BLaER1 treated with 17β-estradiol and CSF1 and Interleukin-3, amounts not matched to agents 10 nM and 100 nM (cell line): ENCODE results near the gene XRCC1.
"Not testable (repeated sequence)": the region's sequence is repeated elsewhere in the genome, so short reads cannot be mapped to it uniquely, and the experiment has no call there.

Experiments
- H3K27ac ChIP-seq, 11 experiments: shearing (Covaris generic); formaldehyde crosslinking; 2 replicates each; pipeline ENCODE4 v1.8.1; 2022
- H3K27me3 ChIP-seq, 11 experiments: shearing (Covaris generic); formaldehyde crosslinking; 2 replicates each; pipeline ENCODE4 v1.8.1; 2022
- H3K36me3 ChIP-seq, 11 experiments: shearing (Covaris generic); formaldehyde crosslinking; 2 replicates each; pipeline ENCODE4 v1.8.1; 2022
- H3K4me1 ChIP-seq, 10 experiments: shearing (Covaris generic); formaldehyde crosslinking; 2 replicates each; pipeline ENCODE4 v1.8.1; 2022
- H3K4me2 ChIP-seq, 11 experiments: shearing (Covaris generic); formaldehyde crosslinking; 2 replicates each; pipeline ENCODE4 v1.8.1; 2022
- H3K4me3 ChIP-seq, 10 experiments: shearing (Covaris generic); formaldehyde crosslinking; 2 replicates each; pipeline ENCODE4 v1.8.1; 2022
- H3K9ac ChIP-seq, 11 experiments: shearing (Covaris generic); formaldehyde crosslinking; 2 replicates each; pipeline ENCODE4 v1.8.1; 2022
- H3K9me3 ChIP-seq, 11 experiments: shearing (Covaris generic); formaldehyde crosslinking; replicated peaks in 1 of 11; 2 replicates each; pipeline ENCODE4 v1.8.1; 2022
- H4K20me1 ChIP-seq, 11 experiments: shearing (Covaris generic); formaldehyde crosslinking; 2 replicates each; pipeline ENCODE4 v1.8.1; 2022
- Cebpa-rat ChIP-seq, 11 experiments: shearing (Covaris generic); IDR thresholded peaks; 2 replicates each; pipeline ENCODE4 v1.8.1; 2022

The XRCC1 gene

DNA sequence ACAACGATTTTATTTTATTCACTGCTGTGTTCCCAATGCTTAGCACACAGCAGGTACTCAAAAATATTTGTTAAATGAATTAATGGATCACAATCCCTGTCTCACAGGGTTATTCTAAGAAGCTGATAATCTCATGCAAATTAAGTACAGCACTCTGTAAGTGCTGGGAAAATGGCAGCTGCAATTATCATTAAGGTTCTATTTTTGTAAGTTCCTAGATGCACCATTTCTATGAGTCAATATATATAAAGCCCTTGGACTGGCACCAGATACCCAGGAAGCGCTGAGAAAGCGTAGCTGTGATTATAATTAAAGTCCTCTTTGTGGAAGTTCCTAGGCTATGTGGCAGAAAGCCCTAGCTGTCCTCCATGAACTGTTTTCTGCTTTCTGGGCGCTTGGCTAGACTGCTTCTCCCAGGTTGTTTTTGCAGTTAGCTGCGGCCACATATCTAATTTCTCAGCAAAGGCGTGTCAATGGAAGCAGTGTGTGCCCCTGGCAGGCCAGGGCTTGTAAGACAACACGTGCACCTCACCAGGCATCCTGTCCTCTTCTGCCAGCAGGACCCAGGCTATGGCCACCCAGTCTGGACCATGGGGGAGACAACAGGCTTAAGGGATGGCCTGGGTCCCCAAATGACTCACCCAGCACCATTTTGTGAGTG lies 31.4 kb upstream of the XRCC1 start:
- peak overlapping the region in 10 of 11 experiments; percentile 54 to 85 (median 76); a peak in 16 of 22 replicates for H3K27ac ChIP-seq
- H3K27me3 ChIP-seq = no peaks in the 10 kb centered on the region
- no peak for TF ChIP-seq Cebpa-rat (IDR thresholded peaks at IDR 0.05)
- H3K36me3 ChIP-seq = peaks cover 18 to 66% (median 52%) of the 10 kb centered on the region in 11 experiments
- peaks cover 0 to 62% (median 26%) of the 10 kb centered on the region in 11 experiments; a peak in 15 of 22 replicates for H4K20me1 ChIP-seq
- peak overlapping the region; percentile 81 to 96 (median 94) for H3K4me2 ChIP-seq
- H3K9me3 ChIP-seq = no peaks in the 10 kb centered on the region
- peak overlapping the region in 2 of 10 experiments; percentile 48 to 52; a peak in 4 of 20 replicates for H3K4me3 ChIP-seq
- peaks cover 24 to 80% (median 67%) of the 10 kb centered on the region in 10 experiments for H3K4me1 ChIP-seq
- H3K9ac ChIP-seq = peak overlapping the region in 10 of 11 experiments; percentile 48 to 84 (median 74); a peak in 13 of 22 replicates

DNA sequence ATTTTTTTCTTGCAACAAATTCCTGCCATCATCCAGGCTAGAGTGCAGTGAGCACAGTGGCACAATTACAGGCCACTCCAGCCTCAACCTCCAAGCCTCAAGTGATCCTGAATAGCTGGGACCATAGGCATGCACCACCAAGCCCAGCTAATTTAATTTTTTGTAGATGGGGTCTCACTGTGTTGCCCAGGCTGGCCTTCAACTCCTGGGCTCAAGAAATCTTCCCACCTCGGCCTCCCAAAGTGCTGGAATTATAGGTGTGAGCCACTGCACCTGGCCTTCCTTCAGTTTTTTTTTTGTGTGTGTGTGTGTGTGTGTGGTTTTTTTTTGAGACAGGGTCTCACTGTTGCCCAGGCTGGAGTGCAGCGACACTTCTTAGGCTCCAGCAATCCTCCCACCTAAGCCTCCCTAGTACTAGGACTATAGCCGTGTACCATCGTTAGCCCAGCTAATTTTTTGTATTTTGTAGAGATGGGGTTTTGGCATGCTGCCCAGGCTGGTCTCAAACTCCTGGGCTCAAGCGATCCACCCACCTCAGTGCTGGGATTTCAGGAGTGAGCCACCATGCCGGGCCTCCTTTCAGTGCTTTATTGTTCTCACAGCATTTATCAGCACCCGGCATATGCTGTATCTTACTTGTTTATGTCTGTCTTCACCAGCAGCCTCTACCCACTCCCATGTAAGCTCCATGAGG lies 30.7 kb upstream of the XRCC1 start:
- H3K27ac ChIP-seq = peak overlapping the region in 1 of 11 experiments; percentile 80; a peak in 1 of 22 replicates
- H4K20me1 ChIP-seq = peaks cover 0 to 55% (median 19%) of the 10 kb centered on the region in 11 experiments; a peak in 15 of 22 replicates
- no peaks in the 10 kb centered on the region for H3K27me3 ChIP-seq
- H3K36me3 ChIP-seq = peaks cover 19 to 66% (median 52%) of the 10 kb centered on the region in 11 experiments; a peak in 21 of 22 replicates
- TF ChIP-seq Cebpa-rat (IDR thresholded peaks at IDR 0.05) = no peak
- H3K4me1 ChIP-seq = peaks cover 24 to 86% (median 74%) of the 10 kb centered on the region in 10 experiments
- H3K4me3 ChIP-seq = no peak overlapping the region
- H3K9me3 ChIP-seq = no peaks in the 10 kb centered on the region
- peak overlapping the region in 1 of 11 experiments; percentile 21; a peak in 2 of 22 replicates for H3K9ac ChIP-seq
- H3K4me2 ChIP-seq = peak overlapping the region in 5 of 11 experiments; percentile 2 to 96 (median 94); a peak in 5 of 22 replicates

DNA sequence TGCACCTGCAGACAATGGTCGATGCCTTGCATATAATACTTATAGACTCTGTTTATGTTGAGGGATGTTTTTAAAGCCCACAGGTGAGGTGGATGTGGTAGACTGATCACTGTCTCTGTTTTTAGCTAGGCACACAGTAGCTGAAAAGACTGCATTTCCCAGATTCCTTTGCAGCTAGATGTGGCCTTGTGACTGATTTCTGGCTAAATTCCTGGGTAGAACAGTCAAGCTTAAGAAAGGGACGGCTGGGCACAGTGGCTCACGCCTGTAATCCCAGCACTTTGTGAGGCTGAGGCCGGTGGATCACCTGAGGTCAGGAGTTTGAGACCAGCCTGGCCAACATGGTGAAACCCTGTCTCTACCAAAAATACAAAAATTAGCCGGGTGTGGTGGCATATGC lies 25.0 kb upstream of the XRCC1 start:
- H3K27ac ChIP-seq, H3K4me2 ChIP-seq, H3K9me3 ChIP-seq, H3K4me3 ChIP-seq, H3K27me3 ChIP-seq: not testable (repeated sequence)
- Histone ChIP-seq H3K36me3 (peaks cover 40 to 66% (median 50%) of the 10 kb centered on the region in 11 experiments), H3K4me1 (peaks cover 24 to 67% (median 64%) of the 10 kb centered on the region in 10 experiments), H4K20me1 (peaks cover 0 to 44% (median 4%) of the 10 kb centered on the region in 11 experiments; a peak in 7 of 22 replicates), H3K9ac (peak overlapping the region in 1 of 11 experiments; percentile 15; a peak in 1 of 22 replicates)

DNA sequence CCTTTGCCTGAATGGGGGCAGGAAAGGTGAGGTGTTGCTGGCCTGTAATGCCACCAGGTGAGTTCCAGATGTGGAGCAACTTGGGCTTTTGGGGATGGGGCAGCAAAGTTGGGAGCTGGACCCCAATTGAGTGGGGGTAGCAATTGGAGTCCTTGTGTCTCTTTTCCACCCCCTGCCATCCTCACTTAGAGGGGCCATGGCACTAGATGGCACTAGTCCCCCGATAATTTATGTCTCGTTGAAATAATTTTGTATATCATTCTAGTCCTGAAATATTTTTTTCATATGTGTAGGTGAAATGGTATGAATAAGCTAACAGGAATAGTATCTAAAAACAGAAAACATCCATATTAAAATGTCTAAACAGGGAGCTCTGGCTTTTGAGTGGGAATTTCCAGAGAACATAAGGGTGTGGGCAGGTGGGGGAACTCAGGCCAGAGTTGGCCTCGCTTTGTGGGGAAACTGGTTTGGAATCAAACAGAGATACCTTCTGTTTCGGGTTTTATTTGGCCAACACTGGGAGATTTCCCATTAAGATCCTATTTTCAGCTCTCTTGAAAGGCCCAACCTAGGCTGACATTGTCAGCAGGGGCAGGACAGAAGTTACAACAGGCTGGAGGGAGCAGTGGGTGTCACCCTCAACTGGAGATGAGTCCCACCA lies 24.4 kb upstream of the XRCC1 start:
- Histone ChIP-seq H3K9me3 (no peaks in the 10 kb centered on the region), H3K9ac (peak overlapping the region in 4 of 11 experiments; percentile 15 to 92 (median 31); a peak in 5 of 22 replicates)

DNA sequence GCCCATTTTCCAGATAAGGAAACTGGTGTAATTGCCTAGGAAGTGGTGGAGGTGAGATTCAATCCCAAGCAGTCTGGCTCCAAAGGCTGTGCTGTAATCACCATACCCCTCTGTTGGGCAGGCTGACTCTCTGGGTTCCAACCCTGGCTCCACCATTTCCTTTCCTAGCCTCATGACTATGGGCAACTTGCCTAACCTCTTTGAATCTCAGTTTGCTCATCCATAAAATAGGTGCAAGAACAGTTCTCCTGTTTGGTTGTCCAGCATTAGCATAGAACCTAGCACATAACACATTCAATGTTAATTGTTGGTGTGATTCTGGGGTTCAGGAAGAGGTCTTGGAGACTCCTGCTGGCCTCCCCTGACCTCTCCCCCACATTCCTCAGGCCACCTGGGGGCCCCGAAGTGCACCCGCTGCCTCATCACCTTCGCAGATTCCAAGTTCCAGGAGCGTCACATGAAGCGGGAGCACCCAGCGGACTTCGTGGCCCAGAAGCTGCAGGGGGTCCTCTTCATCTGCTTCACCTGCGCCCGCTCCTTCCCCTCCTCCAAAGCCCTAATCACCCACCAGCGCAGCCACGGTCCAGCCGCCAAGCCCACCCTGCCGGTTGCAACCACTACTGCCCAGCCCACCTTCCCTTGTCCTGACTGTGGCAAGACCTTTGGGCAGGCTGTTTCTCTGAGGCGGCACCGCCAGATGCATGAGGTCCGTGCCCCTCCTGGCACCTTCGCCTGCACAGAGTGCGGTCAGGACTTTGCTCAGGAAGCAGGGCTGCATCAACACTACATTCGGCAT lies 23.3 kb upstream of the XRCC1 start:
- H3K4me3 ChIP-seq = peak overlapping the region in 7 of 10 experiments; percentile 65 to 90 (median 83); a peak in 11 of 20 replicates
- peak overlapping the region; percentile 92 to 99 (median 98) for H3K4me2 ChIP-seq
- H3K36me3 ChIP-seq = peaks cover 48 to 68% (median 56%) of the 10 kb centered on the region in 11 experiments
- TF ChIP-seq Cebpa-rat (IDR thresholded peaks at IDR 0.05) = no peak
- H4K20me1 ChIP-seq = peaks cover 0 to 42% (median 12%) of the 10 kb centered on the region in 11 experiments; a peak in 15 of 22 replicates
- peaks cover 33 to 64% (median 58%) of the 10 kb centered on the region in 10 experiments for H3K4me1 ChIP-seq
- no peaks in the 10 kb centered on the region for H3K27me3 ChIP-seq
- peak overlapping the region; percentile 87 to 98 (median 92); a peak in 19 of 22 replicates for H3K9ac ChIP-seq
- peak overlapping the region in 3 of 11 experiments; percentile 91 to 98 (median 93); a peak in 5 of 22 replicates for H3K27ac ChIP-seq
- H3K9me3 ChIP-seq = no peaks in the 10 kb centered on the region

More for the DNA sequence above, 24.4 kb upstream of the XRCC1 start:
- no peaks in the 10 kb centered on the region for H3K27me3 ChIP-seq
- no peak for TF ChIP-seq Cebpa-rat (IDR thresholded peaks at IDR 0.05)
- H4K20me1 ChIP-seq = peaks cover 0 to 42% (median 4%) of the 10 kb centered on the region in 11 experiments; a peak in 8 of 22 replicates
- H3K4me3 ChIP-seq = no peak overlapping the region
- H3K27ac ChIP-seq = no peak overlapping the region
- peaks cover 40 to 60% (median 48%) of the 10 kb centered on the region in 11 experiments for H3K36me3 ChIP-seq
- no peak overlapping the region for H3K4me2 ChIP-seq
- H3K4me1 ChIP-seq = peaks cover 24 to 64% (median 60%) of the 10 kb centered on the region in 10 experiments

DNA sequence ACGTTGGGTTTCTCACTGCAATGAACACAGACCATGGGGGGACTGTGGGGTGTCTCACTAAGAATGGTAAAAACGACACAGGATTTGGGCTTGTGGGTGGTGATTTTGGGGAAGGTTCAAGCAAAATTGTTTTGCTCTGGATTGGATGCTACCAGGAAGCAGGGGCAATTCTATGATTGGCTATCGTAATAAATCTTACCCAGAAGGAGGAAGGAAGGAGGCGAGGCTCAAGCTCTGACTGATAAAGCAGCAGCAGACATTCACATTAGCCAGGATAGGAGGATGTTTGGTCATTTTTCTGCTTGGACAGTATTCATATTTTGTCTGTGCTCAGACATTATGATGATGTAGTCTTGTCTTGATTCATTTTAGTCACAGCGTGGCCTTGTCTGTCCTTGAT lies 22.5 kb upstream of the XRCC1 start:
- peaks cover 41 to 63% (median 55%) of the 10 kb centered on the region in 10 experiments for H3K4me1 ChIP-seq
- H3K9me3 ChIP-seq = no peaks in the 10 kb centered on the region
- peak overlapping the region; percentile 87 to 98 (median 92); a peak in 21 of 22 replicates for H3K9ac ChIP-seq
- TF ChIP-seq Cebpa-rat (IDR thresholded peaks at IDR 0.05) = no peak
- H3K4me3 ChIP-seq = peak overlapping the region; percentile 65 to 90 (median 82); a peak in 18 of 20 replicates
- H4K20me1 ChIP-seq = peaks cover 0 to 44% (median 18%) of the 10 kb centered on the region in 11 experiments; a peak in 16 of 22 replicates
- H3K27ac ChIP-seq = peak overlapping the region in 10 of 11 experiments; percentile 88 to 98 (median 93); a peak in 16 of 22 replicates
- peaks cover 56 to 72% (median 64%) of the 10 kb centered on the region in 11 experiments for H3K36me3 ChIP-seq
- peak overlapping the region; percentile 92 to 99 (median 98) for H3K4me2 ChIP-seq
- no peaks in the 10 kb centered on the region for H3K27me3 ChIP-seq

DNA sequence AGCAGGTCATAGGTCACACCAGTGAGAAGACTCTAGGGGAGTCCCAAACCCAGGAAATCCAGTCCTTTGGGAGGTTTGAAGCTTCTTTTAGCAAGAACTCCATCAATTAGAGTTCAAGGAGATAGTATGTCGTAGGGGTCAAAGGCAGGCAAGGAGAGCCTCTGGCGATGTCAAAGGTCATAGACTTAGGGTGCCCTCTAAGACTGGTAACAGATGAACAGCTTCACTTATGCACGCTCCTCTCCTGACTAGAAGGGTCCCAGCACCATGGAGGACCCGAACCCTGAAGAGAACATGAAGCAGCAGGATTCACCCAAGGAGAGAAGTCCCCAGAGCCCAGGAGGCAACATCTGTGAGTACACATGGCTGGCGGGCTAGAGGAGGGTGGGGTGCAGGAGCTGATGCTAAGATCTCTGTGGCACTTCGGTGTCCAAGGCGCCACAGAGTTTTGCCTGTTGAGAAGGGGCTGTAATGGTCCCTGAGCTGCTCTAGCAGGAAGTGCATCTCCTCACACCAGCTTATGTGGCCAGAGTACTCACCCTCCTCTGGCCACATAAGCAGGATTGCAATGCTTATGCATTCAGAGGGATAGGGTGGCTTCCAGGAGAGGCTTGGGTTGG lies 21.6 kb upstream of the XRCC1 start:
- Histone ChIP-seq H3K36me3 (peaks cover 58 to 72% (median 64%) of the 10 kb centered on the region in 11 experiments), H3K27ac (peak overlapping the region; percentile 86 to 98 (median 93)), H4K20me1 (peaks cover 0 to 53% (median 27%) of the 10 kb centered on the region in 11 experiments; a peak in 17 of 22 replicates), H3K9ac (peak overlapping the region; percentile 87 to 98 (median 92)), H3K27me3 (no peaks in the 10 kb centered on the region), H3K4me2 (peak overlapping the region; percentile 92 to 99 (median 98)), H3K9me3 (no peaks in the 10 kb centered on the region), H3K4me1 (peaks cover 41 to 55% (median 45%) of the 10 kb centered on the region in 10 experiments), H3K4me3 (peak overlapping the region; percentile 65 to 90 (median 82))
- TF ChIP-seq Cebpa-rat (IDR thresholded peaks at IDR 0.05) = no peak
